A673 (cell line): ENCODE measurements around the gene CABLES1. TPM values are rescaled to one million over a fixed set of nuclear protein-coding genes. Genes with fewer than 3 reads are reported as not detected.

Experiments
- BruUV-seq: library from RNA; stranded (reverse); fragments of 400-500 nt; replicated peaks from 2 replicates; lab custom pipeline; 2021; lab: Mats Ljungman, UMichigan
- CTCF ChIA-PET: fragments of 300-600 bp; sonication (Branson Sonifier 250); formaldehyde crosslinking; loops from one replicate; lab custom pipeline; 2022; ENCODE audit warnings: antibody characterized with exemption; lab: Charles Lee
- POLR2A ChIA-PET: fragments of 300-600 bp; sonication (Branson Sonifier 250); formaldehyde crosslinking; loops from one replicate; lab custom pipeline; 2022; ENCODE audit warnings: antibody characterized with exemption; ENCODE audit not compliant: low non-redundant PET; lab: Charles Lee
- DNase-seq: peaks from one replicate; pipeline ENCODE4 v3.0.0-alpha.2; 2015; ENCODE audit warnings: low spot score
- H3K27ac ChIP-seq: fragments of 200-600 bp; sonication (generic); 2 replicates; pipeline ENCODE4 v1.5.1; 2016; ENCODE audit warnings: mixed run types, low read depth, mild to moderate bottlenecking, mixed read lengths, antibody characterized with exemption, low read length; ENCODE audit not compliant: poor library complexity, severe bottlenecking
- H3K27me3 ChIP-seq: fragments of 200-600 bp; sonication (generic); replicated peaks from 2 replicates; pipeline ENCODE4 v1.6.1; 2017; ENCODE audit warnings: mixed run types, low read depth, mild to moderate bottlenecking, mixed read lengths, antibody characterized with exemption, low read length; ENCODE audit not compliant: insufficient read depth, poor library complexity
- H3K36me3 ChIP-seq: fragments of 200-600 bp; sonication (generic); 2 replicates; pipeline ENCODE4 v1.6.1; 2016; ENCODE audit warnings: mixed run types, mild to moderate bottlenecking, mixed read lengths, antibody characterized with exemption, low read length; ENCODE audit not compliant: insufficient read depth, poor library complexity, severe bottlenecking
- H3K4me1 ChIP-seq: fragments of 200-600 bp; sonication (generic); 2 replicates; pipeline ENCODE4 v1.6.1; 2017; ENCODE audit warnings: mixed run types, mild to moderate bottlenecking, mixed read lengths, antibody characterized with exemption, low read length; ENCODE audit not compliant: insufficient read depth, poor library complexity, severe bottlenecking
- H3K4me3 ChIP-seq: fragments of 200-600 bp; sonication (generic); 2 replicates; pipeline ENCODE4 v1.5.1; 2016; ENCODE audit warnings: low read depth, mixed run types, mild to moderate bottlenecking, mixed read lengths, low read length; ENCODE audit not compliant: poor library complexity, severe bottlenecking
- H3K9me3 ChIP-seq: fragments of 200-600 bp; sonication (generic); 2 replicates; pipeline ENCODE4 v1.6.1; 2016; ENCODE audit warnings: mixed run types, low read depth, mild to moderate bottlenecking, mixed read lengths, antibody characterized with exemption, low read length; ENCODE audit not compliant: poor library complexity, severe bottlenecking
- EZH2 ChIP-seq: fragments of 200-600 bp; sonication (generic); IDR thresholded peaks from 2 replicates; pipeline ENCODE4 v1.6.1; 2017; ENCODE audit warnings: borderline replicate concordance, low read depth, mild to moderate bottlenecking, mixed read lengths, antibody characterized with exemption, low read length; ENCODE audit not compliant: poor library complexity, severe bottlenecking
- intact Hi-C: fragments of 100-400 bp; cut with micrococcal nuclease; formaldehyde crosslinking; loops from one replicate; pipeline ENCODE4 v1.10.0; 2022; ENCODE audit not compliant: unreplicated experiment
- total RNA-seq: library from RNA; stranded (reverse); gene quantifications from 2 replicates; pipeline ENCODE4 v1.2.3, GENCODE V29; 2021
- TF ChIP-seq, protein P1 (sequence below): fragments of 300-800, 200-600 bp; sonication (generic); conservative IDR thresholded peaks from 2 replicates; pipeline ENCODE4 v1.5.1; 2017; ENCODE audit warnings: low read depth, mild to moderate bottlenecking, antibody characterized with exemption, low read length, moderate library complexity, mixed read lengths

CABLES1 gene
- total RNA-seq, 1 experiment from 2014 or later = 7.2 TPM

GRCh38 chr18:23183411-23184150, 48.3 kb downstream of the CABLES1 start:
- H3K4me1 ChIP-seq = no peaks in the 10 kb centered on the region
- ChIA-PET POLR2A (no interaction called here), CTCF (no interaction called here)
- TF ChIP-seq, protein P1, sequence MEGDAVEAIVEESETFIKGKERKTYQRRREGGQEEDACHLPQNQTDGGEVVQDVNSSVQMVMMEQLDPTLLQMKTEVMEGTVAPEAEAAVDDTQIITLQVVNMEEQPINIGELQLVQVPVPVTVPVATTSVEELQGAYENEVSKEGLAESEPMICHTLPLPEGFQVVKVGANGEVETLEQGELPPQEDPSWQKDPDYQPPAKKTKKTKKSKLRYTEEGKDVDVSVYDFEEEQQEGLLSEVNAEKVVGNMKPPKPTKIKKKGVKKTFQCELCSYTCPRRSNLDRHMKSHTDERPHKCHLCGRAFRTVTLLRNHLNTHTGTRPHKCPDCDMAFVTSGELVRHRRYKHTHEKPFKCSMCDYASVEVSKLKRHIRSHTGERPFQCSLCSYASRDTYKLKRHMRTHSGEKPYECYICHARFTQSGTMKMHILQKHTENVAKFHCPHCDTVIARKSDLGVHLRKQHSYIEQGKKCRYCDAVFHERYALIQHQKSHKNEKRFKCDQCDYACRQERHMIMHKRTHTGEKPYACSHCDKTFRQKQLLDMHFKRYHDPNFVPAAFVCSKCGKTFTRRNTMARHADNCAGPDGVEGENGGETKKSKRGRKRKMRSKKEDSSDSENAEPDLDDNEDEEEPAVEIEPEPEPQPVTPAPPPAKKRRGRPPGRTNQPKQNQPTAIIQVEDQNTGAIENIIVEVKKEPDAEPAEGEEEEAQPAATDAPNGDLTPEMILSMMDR = no peak
- TF ChIP-seq EZH2 = no peak
- H3K27me3 ChIP-seq = no peaks in the 10 kb centered on the region
- H3K4me3 ChIP-seq = no peak overlapping the region
- H3K9me3 ChIP-seq = no peaks in the 10 kb centered on the region
- no peak overlapping the region for H3K27ac ChIP-seq
- no peaks in the 10 kb centered on the region for H3K36me3 ChIP-seq
- intact Hi-C loops = no loop called here
- no TSS peak for BruUV-seq
- no peak for DNase-seq

- no peaks in the 10 kb centered on the region for H3K36me3 ChIP-seq
- peaks cover 10% of the 10 kb centered on the region for H3K4me1 ChIP-seq
- ChIA-PET CTCF (no interaction called here), POLR2A (no interaction called here)
- no peaks in the 10 kb centered on the region for H3K9me3 ChIP-seq
- no peak for DNase-seq
- intact Hi-C loops = no loop called here
- no TSS peak for BruUV-seq
- H3K4me3 ChIP-seq = no peak overlapping the region
- TF ChIP-seq, protein P1 = no peak
- TF ChIP-seq EZH2 = no peak
- H3K27ac ChIP-seq = no peak overlapping the region
- no peaks in the 10 kb centered on the region for H3K27me3 ChIP-seq
These were observed 51.5 kb downstream of the CABLES1 start for GRCh38 chr18:23186781-23187180.

DNA sequence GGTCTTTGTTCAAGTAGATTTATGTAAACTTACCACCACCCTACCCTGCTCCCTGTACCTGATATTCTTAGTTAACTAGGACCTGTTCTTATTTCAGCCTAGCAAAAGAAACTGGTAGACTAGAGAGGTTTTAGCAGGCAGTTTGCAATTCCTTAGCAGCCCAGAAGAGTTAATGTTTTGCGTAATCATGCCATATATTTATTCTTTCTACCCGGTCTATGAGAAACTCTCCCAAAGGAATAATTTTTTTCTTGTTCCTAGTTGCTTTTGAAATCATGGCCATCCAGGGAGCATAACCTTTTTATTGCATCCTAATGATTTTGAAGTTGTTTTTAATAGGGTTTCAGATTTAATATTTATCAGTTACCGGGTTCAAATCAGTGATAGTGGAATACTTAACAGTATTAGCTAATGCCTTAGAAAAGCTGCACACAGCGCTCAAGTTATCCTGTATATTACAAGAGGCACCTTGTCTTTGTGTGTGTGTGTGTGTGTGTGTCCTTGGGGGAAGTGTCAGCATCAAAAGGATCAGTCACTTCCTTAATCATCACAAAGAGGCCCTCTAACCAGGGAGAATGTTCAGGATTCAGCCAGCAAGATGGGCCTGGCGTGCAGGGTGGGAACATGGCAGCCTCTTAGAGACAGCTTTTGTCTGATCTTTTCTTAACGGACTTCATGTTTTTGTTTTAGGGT, 52.9 kb downstream of the CABLES1 start:
- Histone ChIP-seq H3K4me1 (peaks cover 21% of the 10 kb centered on the region), H3K27ac (no peak overlapping the region), H3K27me3 (no peaks in the 10 kb centered on the region), H3K36me3 (no peaks in the 10 kb centered on the region), H3K4me3 (no peak overlapping the region), H3K9me3 (no peaks in the 10 kb centered on the region)
- DNase-seq = no peak
- POLR2A ChIA-PET = no interaction called here
- no peak for TF ChIP-seq EZH2
- TF ChIP-seq, protein P1 = no peak
- CTCF ChIA-PET = no interaction called here
- intact Hi-C loops = no loop called here
- no TSS peak for BruUV-seq
